Measurements from ENCODE around the gene CSF1R. TPM values are rescaled to one million over a fixed set of nuclear protein-coding genes. Genes with fewer than 3 reads are reported as not detected.

Gene CSF1R
- total and polyA plus RNA-seq, 2 of the 8 experiments (the other 6 are each of a cell fraction or from before 2014, with no cell fraction given) = 0.12 TPM; not detected in 1

DNA sequence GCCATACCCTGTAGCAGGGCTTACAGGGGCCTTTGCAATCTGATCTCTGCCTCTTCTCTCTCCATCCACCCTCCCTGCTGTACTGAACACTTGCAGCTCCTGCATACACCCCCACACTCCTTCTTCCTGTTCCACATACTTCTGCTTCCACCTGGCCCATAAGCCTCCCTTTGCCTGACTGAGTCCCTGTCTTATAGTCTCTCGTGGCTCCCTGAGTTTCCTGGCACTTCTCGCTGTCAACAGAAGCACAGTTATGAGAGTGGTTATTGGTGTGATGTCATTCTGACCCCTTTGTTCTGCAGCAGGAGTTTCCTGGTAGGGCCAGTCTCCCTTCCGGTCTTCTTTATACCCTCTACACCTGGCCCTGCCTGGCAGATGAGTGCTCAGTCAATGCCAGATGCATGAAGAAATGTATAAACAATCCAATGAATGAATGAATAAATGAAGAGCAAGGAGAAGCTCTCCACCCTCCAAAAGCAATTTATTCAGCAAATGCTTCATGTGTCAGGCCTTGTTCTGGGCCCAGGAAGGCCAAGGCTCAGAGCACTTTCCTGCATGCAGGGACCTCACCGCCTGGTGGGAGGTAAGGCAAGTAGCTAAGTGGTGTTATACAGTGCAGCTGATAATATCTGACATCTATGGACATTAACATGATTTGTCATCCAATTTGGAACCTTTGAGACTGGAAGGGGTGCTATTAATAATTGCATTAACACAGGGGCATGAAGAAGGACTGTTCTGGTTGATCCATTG is 20.5 kb upstream of the CSF1R start:
- Histone ChIP-seq H3K9me3 (ENCODE audit: insufficient read depth in 2 of 2, low read depth in 1 of 2, low read length in 1 of 2) (no peaks in the 10 kb centered on the region), H3K56ac (replicated peaks; ENCODE audit: insufficient read length, low read depth, low read length) (no peak overlapping the region), H3K23ac (ENCODE audit: insufficient read length) (no peak overlapping the region), H2BK15ac (ENCODE audit: low read length) (no peak overlapping the region), H3K4me1 (replicated peaks in 1 of 4; ENCODE audit: control insufficient read depth in 3 of 4, insufficient read depth in 4 of 4, low read length in 3 of 4) (no peaks in the 10 kb centered on the region), H3K36me3 (ENCODE audit: control insufficient read depth in 2 of 4, insufficient read depth in 4 of 4, low read length in 3 of 4) (no peaks in the 10 kb centered on the region), H4K5ac (ENCODE audit: insufficient read length, low read depth, low read length) (no peak overlapping the region), H2BK12ac (ENCODE audit: low read depth, low read length) (no peak overlapping the region), H3K4me3 (ENCODE audit: extremely low read depth in 1 of 4, insufficient read depth in 2 of 4, low read depth in 3 of 4, low read length in 4 of 4) (no peak overlapping the region), H3K4ac (replicated peaks; ENCODE audit: insufficient read length, low read depth, low read length) (no peak overlapping the region), H3K4me2 (ENCODE audit: insufficient read depth in 1 of 2, low read depth in 2 of 2, low read length in 2 of 2) (no peak overlapping the region), H4K91ac (replicated peaks; ENCODE audit: insufficient read length, low read length) (no peak overlapping the region), H3K14ac (ENCODE audit: insufficient read length) (no peak overlapping the region), H3K79me1 (ENCODE audit: low read depth, low read length) (no peaks in the 10 kb centered on the region; the same call in 1 of the 2 replicates), H3K23me2 (ENCODE audit: low read depth, low read length) (no peaks in the 10 kb centered on the region), H3K27ac (ENCODE audit: low read depth, low read length) (no peak overlapping the region), H4K20me1 (replicated peaks in 1 of 2; ENCODE audit: control insufficient read depth in 1 of 2, insufficient read depth in 2 of 2, low read length in 2 of 2) (no peaks in the 10 kb centered on the region), H2AK5ac (ENCODE audit: low read depth, low read length) (no peak overlapping the region), H3K9ac (replicated peaks in 1 of 4; ENCODE audit: extremely low read depth in 1 of 4, low read depth in 3 of 4, low read length in 3 of 4) (no peak overlapping the region), H2BK5ac (ENCODE audit: low read depth, low read length) (no peak overlapping the region), H4K8ac (ENCODE audit: extremely low read depth, insufficient read depth, low read length) (no peak overlapping the region), H3K18ac (ENCODE audit: extremely low read depth, low read length) (no peak overlapping the region), H2BK20ac (ENCODE audit: low read length) (no peak overlapping the region), H2BK120ac (replicated peaks; ENCODE audit: low read depth, low read length) (no peak overlapping the region), H2AFZ (ENCODE audit: low read length) (no peak overlapping the region), H3K27me3 (replicated peaks in 1 of 4; ENCODE audit: control insufficient read depth in 3 of 4, extremely low read depth in 1 of 4, insufficient read depth in 3 of 4, low read length in 3 of 4) (no peaks in the 10 kb centered on the region), H3K79me2 (ENCODE audit: control insufficient read depth in 1 of 2, insufficient read depth in 2 of 2, low read length in 2 of 2) (no peaks in the 10 kb centered on the region)
- 85% methylated on average over 4 of the region's 4 CpGs; no CpG with 5 or more reads in 1 of the 2 experiments for WGBS, 2 experiments (ENCODE audit: extremely low coverage in 1 of 2, insufficient coverage in 1 of 2, insufficient read length in 1 of 2, insufficient replicate concordance in 2 of 2, low coverage in 1 of 2, low lambda C conversion rate in 2 of 2, missing lambda C conversion rate in 1 of 2)
- CTCF ChIA-PET (ENCODE audit: partially characterized antibody) = interaction anchor here (0.6 to 4.6 kb wide), 11 partner anchors 10 to 1745 kb away, joined by 3 to 28 read pairs (median 3); no protein-coding TSS in a partner anchor
- POLR2A ChIA-PET (ENCODE audit: partially characterized antibody) = no interaction called here
- no peak for FAIRE-seq
- DNase-seq (ENCODE audit: low read depth in 1 of 2, low spot score in 2 of 2) = no peak
- TF ChIP-seq SRF (IDR thresholded peaks at IDR 0.05; ENCODE audit: low read depth, low read length) (no peak), CBX5 (IDR thresholded peaks at IDR 0.05; ENCODE audit: low read depth, low read length) (no peak), HDAC2 (IDR thresholded peaks at IDR 0.05; ENCODE audit: borderline replicate concordance in 1 of 2, low read depth in 2 of 2, low read length in 2 of 2) (no peak), RBBP5 (IDR thresholded peaks at IDR 0.05; ENCODE audit: borderline replicate concordance, low read depth, low read length) (no peak), SUZ12 (IDR thresholded peaks at IDR 0.05; ENCODE audit: low read length) (no peak)
- TF ChIP-seq, protein P1, sequence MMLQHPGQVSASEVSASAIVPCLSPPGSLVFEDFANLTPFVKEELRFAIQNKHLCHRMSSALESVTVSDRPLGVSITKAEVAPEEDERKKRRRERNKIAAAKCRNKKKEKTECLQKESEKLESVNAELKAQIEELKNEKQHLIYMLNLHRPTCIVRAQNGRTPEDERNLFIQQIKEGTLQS (IDR thresholded peaks at IDR 0.05; ENCODE audit: insufficient read depth, low read depth, low read length) = no peak
